Activated T-cell treated with anti-CD3 and anti-CD28 coated beads for 24 hours (primary cell): Measurements from ENCODE around the gene SLC15A4.

Experiments used
- DNase-seq: peaks from one replicate; pipeline ENCODE4 v3.0.0-alpha.2; 2020; ENCODE audit warnings: low read depth

SLC15A4 gene

DNA sequence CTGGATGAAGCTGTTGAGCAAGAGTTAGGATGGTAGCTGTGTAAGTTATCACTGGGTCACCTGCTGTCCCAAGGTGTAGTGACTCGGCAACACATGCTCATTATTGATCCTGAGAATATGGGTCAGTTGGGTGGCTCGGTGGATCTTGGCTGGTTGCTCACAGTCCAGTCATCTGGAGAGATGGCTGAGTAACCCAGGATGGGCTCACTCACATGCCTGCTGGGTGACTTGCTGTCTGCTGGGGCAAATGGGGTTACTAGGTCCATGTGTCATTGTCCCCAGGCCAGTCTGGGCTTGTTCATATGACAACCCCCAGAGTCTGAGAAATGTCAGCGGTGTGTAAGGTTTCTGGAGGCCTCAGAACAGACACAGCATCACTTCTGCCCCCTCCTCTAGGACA, 69.5 kb downstream of the SLC15A4 start:
- DNase-seq, result no peak

DNA sequence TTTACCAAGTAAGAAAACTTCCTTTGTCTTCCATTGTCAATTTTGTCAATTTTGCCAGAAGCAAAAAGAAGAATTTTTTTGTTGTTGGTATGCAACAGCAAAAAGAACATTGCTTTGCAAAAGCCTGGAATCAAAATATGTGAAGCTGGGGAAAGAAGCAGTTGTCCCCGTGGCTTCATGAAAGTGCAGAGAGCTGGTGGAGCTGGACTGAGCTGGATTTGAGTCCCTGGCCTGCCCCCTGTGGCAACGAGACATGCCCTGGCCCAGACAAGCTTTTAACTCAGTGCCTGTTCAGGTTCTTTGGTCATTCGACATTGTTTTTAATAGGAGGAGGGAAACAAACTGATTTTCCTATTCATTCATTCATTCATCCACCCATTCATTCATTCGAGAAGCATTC, 70.3 kb downstream of the SLC15A4 start:
- DNase-seq, result no peak

GRCh38 chr12:128752386-128752785, 71.4 kb downstream of the SLC15A4 start:
- no peak for DNase-seq

DNA sequence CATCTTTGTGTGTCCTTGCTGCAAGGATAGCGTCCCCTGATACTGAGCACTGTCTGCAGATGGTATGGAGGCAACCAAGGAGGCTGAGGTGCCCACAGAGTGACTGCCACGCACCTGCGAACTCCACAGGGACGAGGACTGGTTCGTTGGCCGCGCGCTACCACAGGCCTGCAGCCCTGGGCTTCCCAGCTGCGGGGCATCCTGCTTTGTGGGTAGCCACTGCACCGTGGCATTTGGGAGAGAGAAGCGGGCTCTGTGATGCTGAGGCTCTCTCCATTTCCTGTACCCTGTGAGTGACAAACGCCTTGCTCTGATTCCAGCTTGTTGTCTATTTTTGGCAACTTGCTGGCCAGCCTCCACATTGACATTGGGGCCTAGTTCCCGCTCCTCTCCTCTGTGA, 76.3 kb downstream of the SLC15A4 start:
- DNase-seq, result no peak

DNA sequence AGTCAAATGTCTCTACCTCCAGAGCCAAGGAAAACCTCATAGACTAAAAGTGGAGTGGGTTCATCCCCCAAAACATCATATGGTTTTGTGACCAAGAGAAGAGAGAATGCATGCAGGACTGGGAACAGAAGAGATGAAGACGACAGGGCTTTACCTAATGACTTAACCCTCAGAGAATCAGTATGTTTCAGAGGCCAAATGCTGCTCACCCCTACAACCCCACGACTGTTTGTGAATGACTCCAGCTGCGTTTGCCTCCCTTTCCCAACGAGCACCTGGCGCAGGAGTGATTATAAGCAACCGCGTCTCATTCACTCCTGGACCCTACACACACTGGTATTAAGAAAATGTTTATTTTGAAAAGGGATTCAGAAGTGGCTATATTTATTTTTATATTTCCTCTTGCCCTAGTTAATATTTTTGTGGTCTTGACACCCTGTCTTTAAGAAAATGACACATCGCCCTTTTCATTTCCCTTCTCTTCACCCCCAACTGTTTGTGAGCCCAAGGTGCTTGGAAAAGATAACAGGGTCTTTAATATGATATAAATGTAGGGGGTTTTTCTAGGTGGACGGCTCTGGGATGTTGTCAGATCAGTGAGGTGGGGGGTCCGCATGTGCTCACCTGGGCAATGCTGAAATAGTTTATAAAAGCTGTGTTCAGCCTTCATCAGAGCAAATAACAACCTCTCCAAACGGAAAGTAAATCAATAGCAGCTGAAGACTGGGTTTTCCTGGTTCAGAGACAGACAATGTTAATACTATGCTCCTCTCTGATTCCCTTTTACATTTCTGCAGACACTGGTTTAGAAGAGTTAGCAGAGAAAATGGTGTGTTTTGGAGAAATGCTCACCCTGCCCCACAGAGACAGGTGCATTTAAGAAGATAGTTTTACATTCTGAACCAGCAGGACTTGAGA, 77.7 kb downstream of the SLC15A4 start:
- no peak for DNase-seq

DNA sequence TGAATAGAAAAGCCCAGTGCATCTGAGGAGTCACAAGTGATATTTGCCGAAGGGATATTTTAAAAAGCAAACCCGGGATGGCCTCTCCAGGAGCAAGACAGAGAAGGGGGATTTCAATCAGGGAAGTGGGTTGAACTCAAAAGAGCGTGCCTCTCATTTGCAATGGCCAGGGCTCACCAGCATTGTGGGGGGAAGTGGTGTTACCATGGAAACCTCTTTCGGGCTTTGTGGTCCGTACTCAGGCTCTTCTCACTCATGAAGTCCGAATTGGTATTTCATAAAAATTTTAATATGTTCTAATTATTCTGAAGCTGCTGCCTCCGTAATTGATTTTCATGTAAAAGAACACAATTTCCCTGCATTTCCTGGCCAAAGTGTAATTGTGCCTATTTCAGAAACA, 79.8 kb downstream of the SLC15A4 start:
- DNase-seq, result no peak
